GM18502 (cell line): ENCODE measurements around the gene HOXC9.

Experiments
- ATAC-seq: cut with Tn5 transposase; IDR thresholded peaks from one replicate; pipeline ENCODE4 v1.9.1; 2021; ENCODE audit warnings: mild to moderate bottlenecking; ENCODE audit not compliant: unreplicated experiment, poor library complexity

Gene HOXC9

DNA sequence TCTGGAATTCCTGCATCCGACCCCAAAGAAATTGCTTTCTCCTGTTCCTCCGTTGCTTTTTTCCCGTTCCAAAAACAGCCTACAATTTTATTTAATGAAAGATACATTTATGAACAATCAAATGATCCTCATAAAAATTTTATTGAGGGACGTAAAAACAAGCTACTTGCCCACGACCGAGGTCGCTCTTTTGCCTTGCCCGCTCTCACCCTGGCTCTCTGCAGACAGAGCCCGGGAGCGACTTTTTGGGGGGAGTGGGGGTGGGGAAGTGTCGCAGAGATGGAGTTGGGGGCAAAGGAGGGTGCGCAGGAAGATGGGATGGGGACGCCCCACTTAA lies 1.1 kb upstream of the HOXC9 start:
- no peak for ATAC-seq

DNA sequence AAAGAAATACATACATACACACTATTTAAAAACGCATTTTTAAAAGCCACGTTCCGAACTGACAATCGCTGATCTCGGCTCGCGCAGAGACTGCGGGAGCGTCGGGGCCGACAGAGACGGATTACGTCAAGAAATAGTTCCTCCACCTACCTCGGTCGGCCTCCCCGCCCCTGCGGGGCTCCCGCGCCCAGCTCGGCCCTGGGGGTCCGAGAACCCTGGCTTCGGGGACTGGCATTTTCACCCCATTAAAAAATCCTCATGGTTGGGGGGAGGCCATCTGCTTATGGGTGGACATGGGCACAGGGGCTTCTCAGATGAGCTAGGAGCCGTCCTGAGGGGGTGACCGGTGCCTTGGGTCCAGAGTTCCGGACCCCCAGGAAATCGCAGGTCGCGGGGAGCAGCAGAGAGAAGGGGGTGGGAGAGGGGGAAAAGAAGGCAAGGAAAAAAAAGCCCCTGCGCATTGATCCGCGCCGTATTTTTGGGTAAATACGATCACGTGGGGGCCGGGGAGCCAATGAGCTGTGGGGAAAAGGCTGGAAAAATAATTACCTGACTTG lies 324 bp upstream of the HOXC9 start:
- ATAC-seq = no peak

DNA sequence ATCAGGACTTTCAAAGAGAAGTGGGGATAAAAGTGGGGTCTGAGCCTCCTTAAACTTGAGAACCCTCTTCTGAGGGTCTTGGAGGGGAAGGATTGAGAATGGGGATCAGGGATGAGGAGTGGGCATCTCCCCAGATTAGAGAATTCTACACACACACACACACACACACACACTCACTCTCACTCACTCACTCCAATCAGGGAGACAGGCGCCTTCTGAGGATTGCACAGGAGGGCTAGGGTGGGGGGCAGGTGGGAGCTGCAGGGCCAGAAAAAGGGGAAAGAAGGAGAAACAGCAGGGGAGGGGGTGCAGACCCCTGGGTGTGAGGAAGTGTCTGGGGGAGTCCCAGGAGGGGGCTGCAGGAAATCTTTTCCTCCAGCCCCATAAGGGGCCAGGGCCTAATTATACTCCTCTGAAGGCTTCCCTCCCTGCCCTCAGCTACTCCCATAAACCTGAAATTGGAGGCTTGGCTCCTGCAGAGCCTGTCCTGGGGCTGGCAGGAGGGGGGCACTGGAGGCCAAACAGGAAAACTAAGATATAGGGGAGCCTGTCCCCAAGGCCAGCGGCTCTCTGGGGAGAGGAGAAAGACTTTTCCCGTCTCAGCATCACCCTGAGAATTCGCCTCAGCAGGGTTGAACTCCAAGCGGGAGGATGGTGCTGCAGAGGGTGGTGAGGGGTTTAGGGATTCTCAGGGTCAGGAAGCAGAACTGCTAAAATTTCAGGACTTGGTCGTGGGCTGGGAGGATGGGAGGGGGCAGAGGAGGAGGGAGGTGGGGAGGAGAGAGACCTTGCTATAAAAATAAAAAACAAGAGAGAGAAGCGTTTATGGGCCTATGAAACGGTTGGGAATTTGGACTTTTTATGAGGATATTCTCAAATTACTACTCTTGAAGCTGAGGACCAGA lies 1.6 kb downstream of the HOXC9 start:
- ATAC-seq = no peak

DNA sequence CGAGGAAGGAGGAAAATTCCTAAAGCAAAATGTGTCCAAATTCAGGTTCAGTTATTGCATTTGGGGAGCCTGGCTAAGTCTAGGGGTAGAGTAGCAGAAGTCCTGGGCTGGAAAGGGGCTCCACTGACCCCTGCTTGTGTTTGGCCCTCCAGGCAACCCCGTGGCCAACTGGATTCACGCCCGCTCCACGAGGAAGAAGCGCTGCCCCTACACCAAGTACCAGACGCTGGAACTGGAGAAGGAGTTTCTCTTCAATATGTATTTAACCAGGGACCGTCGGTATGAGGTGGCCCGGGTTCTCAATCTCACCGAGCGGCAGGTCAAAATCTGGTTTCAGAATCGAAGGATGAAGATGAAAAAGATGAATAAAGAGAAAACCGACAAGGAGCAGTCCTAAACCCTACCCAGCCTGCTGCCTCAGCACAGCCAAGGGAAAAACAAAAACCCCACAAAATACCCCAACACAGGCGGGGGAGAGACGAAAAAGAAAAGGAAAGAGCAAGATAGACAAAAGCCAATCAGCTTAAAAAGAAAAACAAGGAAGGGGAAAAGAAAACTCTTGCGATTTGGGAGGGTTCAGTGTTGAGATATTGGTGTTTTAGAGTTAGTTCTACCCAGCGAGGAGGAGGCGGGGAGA lies 2.4 kb downstream of the HOXC9 start:
- ATAC-seq = no peak

DNA sequence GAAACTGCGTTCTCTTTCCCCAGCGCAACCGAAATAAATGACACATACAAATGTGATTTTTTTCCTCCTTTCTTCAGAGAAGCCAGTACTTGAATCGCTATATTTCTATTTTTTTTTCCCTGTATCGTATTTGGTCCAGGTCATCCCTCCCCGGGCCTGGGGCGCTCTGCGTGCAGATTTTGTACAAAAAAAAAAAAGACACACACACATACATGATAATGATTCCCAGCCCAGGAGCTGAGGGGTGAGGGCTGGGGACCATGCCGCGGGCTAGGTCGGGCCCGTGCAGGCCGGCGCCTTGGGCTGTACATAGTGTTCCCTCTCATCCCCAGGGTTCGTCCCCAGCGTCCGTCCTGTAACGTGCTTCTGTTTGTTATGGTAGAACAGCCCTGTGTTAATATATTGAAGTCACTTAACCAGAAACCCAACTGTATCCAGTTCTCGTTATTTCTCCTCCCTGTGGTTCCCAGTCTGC lies 3.0 kb downstream of the HOXC9 start:
- ATAC-seq = no peak

DNA sequence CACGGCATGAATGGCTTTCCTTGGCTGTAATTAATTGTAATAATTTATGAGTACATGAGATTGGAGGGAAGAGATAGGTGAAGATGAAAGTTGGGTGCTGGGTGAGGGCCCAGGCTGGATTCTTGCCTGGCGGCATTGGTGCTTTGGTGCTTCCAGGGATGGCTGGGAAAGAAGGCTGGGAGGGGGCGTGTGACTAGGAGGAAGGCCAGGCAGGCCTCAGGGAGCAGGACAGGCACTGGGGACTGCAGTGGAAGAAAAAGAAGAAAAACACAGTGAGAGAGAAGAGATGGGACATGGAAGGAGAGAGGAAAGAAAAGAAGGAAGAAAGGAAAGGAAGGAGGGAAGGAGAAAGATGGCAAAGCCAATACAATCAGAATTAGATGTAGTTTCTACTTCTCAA lies 3.7 kb downstream of the HOXC9 start:
- ATAC-seq = no peak

DNA sequence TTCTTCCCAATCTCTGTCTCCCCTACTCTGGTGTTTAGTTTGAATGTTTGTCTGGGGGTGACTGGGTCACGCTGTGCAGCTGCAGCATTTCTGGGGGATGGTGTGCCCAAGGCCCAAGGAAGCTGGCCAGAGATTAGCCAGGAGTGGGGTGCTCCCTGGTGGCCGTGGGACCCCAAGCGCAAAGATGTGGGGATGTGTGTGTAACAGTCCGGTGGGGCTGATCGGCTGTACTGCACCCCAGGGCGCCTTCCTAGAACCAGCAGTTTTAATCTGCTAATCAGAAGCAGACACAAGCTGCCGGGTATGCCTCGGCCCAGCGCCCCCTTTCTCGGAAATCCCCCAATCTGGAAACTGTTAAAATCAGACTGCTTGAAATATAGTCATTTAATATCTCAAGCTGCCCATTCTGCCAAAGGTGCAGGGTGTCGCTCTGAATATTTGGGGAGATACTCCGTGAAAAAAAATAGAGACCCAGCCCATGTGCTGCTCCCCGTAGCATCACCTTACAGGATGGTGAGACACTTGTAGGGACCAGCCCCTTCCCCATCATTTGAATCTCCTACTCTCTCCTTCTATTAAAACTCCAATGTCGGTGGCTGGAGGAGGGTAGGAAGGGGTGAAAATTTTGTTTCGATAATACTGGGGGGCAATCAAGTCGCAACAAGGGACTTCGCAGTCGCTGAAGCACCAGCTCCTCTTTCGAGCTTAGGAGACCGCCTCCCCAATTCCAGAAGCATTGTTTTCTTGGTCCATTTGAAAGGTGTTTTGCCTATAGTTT lies 4.3 kb downstream of the HOXC9 start:
- no peak for ATAC-seq

DNA sequence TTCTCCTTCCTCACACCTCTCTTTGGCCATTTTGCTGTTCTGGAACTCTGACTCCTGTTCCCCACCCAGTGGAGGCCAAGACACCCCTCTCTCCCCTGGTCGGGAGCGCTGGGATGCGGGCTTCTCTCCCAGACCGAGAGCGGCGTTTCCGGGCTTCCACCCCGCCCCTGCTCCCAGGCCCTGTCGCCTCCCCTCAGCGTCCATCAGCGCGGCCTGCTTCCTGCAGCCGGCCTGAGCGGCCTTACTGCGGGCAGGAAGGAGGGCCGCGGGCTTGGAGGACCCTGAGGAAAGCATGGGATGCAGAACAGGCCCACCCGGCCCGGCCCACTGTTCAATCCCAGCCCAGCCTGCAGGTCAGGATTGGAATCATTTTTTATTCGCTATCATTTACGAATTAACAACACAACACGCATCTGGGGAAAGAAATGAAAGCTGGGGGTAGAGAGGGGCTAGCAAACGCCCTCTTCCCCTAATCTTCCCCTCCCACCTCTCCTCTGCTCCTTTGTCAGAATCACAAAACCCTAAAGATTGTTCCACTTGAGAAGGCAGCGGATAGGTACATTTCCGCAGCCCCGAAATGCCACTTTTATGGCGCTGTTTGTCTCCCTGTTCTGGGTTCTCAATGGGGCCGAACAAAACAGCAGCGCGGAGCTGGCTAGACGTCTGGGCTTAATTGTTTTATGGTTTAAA lies 5.0 kb downstream of the HOXC9 start:
- ATAC-seq = no peak

DNA sequence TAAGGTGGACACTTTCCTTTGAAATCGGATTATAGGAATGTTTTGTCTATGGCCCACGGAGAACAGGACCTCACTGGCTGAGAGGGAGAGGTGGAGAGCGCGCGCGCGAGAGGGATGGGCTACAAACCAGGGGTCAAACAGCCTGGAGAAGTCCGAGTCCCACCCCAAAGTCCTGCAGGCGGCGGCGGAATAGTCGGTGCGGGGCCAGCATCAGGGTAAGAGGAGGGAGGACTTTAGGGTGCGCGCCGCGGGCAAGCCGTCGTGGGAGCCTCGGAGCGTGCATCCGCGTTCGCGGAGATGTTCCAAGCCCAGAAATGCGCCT lies 5.5 kb downstream of the HOXC9 start:
- no peak for ATAC-seq

DNA sequence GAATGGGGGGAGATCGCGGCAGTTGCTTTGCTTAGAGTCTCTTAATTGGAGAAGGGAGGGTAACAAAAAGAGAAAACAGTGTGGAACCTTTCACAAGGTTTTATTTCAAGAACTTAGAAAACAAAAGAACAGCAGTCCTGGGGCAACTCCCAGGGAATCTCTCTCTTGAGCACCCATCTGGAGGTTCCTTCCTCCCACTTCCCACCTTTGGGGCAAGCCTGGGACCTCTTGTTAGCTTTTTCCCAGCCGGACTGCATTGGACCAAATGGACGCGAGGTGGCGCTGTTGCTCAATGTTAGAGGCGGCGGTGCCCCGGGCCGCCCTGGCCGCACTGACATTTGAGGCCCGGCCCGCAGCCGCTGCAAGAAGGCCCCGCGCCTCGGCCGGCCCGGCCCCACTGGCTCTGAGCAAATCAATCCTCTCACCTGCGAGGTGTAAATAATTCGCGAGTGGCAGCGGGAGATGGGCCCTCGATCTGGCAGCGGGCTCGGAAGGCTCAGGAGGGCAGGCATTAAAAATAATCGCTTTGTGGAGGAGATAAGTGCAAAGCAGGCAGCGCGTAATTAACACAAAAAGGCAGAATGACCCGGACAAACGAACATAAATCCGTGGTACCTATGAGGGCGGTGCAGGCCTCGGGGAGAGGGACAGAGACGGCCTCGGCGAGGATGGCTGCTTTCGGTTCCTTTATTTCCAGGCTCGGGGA lies 6.0 kb downstream of the HOXC9 start:
- peak; percentile 61 for ATAC-seq

DNA sequence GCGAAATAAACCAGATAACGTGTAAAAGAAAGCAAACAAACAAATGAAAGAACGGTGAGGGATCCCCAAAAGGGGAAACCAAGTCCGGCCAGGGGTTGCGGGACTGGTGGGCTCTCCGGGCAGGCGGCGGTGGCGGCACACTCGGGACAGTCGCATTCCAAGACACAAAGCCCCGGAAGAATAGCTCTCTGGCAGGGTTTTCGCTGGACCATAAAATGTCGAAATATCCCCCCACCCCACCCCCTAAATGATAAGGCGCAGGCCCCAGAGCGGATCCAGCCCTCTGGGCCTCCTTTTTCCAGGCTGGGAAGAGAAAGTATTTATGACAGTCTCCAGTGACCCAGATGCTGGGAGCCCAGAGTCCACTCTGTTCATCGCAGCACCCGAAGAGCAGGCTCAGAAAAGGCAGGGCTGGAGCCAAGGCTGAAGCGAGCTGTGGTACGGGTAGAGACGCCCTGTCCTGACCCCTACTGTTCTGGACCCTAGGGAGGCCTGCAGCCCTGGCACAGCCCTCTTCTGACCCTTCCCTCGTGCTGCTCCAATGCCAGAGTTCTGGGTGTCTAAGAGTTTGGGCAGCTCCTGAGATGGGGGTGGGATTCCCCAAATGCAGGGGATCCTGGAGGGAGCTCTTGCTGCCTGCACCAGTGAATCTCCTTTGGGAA lies 6.7 kb downstream of the HOXC9 start:
- ATAC-seq = no peak

DNA sequence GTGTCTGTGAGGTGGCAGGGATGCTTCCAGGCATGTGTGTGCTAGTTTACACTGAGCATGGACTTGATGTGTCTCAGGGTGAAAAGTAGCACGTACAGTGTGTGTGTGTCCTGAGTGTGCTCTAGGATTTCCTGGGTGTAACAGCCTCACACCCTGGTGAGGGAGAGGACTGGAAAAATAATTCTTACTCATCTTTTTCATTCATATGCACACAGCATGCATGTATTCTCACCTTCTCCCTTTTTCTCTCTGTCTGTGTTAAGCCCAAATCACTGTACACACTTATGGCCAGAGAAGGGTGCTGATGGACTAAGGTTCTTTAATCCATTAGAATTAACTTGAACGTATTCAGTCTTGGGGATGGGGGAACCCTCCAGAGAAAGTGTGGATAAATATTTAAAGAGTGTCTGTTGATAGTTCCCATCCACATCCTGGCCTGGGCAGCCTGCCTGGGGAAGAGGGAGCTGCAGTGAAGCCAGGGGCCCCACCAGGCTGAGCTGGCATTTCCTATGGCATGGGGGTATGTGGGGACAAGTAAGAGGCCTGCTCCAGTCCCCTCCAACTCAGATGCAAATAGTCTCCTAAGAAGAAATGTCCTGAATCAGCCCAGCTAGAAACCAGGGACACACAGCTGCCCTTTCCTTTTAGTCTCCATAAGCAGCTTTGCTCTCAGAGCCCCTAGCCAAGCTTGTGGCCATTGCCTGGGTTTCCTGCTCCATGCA lies 7.7 kb downstream of the HOXC9 start:
- no peak for ATAC-seq

DNA sequence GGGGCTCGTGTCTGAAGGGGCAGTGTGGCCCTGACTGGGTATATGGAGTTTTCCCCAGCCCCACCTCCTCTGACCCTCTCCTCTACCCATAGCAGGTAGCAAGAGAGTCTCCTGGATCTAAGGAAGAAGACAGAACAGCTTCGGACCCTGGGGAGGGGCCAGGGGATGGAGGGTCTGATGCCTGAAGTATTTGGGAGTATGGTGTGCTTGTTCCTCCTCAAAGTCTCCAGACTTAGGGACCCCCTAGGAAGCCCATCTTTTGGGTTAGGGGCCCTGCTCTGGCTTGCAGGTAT lies 8.2 kb downstream of the HOXC9 start:
- ATAC-seq = no peak

DNA sequence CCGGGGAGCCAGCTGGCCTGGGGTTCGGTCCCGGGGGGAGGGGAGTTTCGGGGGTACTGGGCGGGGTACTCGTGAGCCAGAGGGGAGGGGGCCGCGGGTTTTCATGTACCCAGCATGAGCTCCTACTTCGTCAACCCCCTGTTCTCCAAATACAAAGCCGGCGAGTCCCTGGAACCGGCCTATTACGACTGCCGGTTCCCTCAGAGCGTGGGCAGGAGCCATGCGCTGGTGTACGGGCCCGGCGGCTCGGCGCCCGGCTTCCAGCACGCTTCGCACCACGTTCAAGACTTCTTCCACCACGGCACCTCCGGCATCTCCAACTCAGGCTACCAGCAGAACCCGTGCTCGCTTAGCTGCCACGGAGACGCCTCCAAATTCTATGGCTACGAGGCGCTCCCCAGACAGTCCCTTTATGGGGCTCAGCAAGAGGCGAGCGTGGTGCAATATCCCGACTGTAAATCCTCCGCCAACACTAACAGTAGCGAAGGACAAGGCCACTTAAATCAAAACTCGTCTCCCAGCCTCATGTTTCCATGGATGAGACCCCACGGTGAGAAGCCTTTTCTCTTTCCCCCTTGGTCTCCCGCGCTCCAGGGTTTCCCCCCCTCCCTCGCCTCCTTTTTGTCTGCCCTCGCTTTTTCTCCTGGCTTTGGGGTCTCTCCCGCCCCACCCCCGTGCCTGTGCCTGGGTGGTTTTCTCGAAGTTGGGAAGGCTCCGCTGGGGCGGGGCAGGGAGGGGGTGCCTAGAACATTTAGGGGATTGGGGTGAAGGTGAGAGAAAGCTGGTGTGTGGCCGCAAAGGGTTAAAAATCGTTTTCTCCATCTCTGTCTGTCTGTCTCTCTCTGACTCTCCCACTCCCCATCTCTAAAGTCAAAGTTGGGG lies 9.5 kb downstream of the HOXC9 start:
- ATAC-seq = no peak

DNA sequence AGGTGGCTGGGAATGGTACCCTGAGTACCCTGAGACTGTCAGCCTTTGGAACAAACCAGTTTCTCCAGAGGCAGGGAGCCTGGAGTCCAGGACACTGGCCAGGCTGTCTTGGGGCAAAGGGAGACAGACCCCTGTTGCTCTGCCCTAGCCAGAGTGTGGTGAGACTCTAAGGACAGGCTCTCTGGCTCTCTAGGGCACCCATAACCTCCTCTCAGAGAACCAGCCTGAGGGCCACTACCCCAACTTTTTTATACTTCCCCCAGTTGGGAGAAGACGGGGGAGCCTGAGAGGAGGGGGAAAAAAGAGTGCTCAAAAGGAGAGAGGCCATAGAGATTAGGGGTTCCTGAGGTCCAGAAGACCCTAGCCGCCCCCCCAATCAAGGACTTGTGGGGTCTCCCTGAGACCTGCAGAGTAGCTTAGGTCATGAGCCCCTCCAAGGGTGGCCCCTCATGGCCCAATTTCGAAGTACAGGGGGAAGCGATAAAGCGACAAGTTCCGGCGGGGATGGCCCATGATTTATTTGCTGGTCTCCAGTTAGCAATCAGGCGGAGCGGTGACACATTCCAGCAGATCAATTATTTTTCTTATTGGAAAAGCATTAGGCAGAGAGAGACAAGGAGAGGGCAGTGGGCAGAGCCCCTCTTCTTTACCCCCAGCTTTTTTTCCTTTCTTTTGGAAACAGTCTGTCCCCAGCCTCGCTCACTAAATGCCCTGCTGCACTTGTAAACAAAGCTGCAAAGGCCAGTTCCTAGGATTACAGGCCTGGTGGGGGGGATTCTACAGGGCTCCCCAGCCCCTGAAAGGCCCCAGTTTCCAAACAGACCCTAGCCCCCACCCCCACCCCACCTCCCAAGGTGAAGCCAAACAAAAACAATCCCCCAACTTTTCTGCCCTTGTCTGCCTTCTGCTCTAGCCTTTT lies 10.4 kb downstream of the HOXC9 start:
- ATAC-seq = no peak

DNA sequence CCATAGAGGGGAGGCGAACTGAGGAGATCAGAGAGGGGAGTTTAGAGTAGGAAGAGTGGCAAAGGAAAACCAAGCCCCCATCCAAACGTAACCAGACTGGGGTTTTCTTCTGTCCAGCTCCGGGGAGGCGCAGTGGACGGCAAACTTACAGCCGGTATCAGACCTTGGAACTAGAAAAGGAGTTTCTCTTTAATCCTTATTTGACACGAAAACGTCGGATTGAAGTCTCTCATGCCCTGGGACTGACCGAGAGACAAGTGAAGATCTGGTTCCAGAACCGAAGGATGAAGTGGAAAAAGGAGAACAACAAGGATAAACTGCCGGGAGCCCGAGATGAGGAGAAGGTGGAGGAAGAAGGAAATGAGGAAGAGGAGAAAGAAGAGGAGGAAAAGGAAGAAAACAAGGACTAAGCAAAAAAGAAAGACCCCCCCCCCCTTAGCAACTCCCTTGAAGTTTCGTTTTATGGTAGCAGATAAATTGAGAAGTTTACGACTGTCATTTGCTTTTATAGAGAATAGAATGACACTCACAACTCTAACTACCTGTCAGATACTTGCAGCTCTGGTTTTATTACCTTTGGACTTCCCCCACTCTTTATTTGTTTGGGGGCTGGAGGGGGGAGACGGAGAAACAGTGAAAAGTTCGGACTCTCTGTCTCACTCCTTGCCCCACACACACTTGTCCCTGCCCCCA lies 11.2 kb downstream of the HOXC9 start:
- ATAC-seq = no peak
